ENCODE data around the gene CKM.

DNA sequence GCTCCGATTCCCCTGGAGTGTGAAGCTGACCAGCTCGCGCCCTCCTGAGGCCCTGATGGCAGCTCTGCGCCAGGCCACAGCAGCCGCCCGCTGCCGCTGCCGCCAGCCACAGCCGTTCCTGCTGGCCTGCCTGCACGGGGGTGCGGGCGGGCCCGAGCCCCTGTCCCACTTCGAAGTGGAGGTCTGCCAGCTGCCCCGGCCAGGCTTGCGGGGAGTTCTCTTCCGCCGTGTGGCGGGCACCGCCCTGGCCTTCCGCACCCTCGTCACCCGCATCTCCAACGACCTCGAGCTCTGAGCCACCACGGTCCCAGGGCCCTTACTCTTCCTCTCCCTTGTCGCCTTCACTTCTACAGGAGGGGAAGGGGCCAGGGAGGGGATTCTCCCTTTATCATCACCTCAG lies 20.3 kb downstream of the CKM start:
- TF ChIP-seq, protein P1, sequence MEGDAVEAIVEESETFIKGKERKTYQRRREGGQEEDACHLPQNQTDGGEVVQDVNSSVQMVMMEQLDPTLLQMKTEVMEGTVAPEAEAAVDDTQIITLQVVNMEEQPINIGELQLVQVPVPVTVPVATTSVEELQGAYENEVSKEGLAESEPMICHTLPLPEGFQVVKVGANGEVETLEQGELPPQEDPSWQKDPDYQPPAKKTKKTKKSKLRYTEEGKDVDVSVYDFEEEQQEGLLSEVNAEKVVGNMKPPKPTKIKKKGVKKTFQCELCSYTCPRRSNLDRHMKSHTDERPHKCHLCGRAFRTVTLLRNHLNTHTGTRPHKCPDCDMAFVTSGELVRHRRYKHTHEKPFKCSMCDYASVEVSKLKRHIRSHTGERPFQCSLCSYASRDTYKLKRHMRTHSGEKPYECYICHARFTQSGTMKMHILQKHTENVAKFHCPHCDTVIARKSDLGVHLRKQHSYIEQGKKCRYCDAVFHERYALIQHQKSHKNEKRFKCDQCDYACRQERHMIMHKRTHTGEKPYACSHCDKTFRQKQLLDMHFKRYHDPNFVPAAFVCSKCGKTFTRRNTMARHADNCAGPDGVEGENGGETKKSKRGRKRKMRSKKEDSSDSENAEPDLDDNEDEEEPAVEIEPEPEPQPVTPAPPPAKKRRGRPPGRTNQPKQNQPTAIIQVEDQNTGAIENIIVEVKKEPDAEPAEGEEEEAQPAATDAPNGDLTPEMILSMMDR (IDR thresholded peaks at IDR 0.05), result no peak
- TF ChIP-seq POLR2AphosphoS5 (IDR thresholded peaks at IDR 0.05), result no peak
- no peak for TF ChIP-seq POLR2A (IDR thresholded peaks at IDR 0.05)
